ENCODE measurements around the gene TUBGCP5.

The TUBGCP5 gene

GRCh38 chr15:22973987-22974386, 65.4 kb downstream of the TUBGCP5 start:
- no peak for DNase-seq

DNA sequence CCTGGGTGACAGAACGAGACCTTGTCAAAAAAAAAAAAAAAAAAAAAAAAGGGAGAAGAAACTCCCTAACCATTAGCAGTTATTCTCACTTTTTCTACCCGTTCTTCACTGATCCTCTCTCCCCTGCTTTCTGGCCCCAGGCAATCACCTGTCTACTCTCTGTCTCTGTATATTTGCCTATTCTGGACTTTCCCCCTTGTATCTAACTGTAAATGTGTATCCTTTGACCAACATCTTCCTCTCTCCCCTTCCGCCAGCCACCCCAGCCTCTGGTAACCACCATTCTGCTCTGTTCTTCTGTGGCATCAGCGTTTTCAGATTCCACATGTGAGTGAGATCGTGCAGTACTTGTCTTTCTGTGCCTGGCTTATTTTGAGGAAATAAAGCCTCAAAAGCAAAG, 66.1 kb downstream of the TUBGCP5 start:
- no peak for DNase-seq

DNA sequence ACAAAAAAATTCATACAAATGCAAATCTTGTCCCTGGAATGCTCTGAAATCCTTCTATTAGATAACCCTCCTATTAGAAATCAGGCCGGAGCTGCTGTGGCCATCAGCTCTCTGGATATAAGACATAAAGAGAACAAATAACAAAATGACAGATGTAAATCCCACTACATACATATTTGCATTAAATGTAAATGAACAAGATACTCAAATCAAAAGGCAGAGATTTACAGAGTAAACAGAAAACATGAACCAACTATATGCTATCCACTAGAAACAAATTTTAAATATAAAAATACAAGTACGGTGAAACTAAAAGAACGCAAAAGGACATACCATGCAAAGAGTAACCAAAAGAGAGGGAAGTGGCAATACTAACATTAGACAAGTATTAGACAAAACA, 69.9 kb downstream of the TUBGCP5 start:
- DNase-seq, result no peak

- no peak for DNase-seq
These were observed 71.0 kb downstream of the TUBGCP5 start for GRCh38 chr15:22968366-22968765.

DNA sequence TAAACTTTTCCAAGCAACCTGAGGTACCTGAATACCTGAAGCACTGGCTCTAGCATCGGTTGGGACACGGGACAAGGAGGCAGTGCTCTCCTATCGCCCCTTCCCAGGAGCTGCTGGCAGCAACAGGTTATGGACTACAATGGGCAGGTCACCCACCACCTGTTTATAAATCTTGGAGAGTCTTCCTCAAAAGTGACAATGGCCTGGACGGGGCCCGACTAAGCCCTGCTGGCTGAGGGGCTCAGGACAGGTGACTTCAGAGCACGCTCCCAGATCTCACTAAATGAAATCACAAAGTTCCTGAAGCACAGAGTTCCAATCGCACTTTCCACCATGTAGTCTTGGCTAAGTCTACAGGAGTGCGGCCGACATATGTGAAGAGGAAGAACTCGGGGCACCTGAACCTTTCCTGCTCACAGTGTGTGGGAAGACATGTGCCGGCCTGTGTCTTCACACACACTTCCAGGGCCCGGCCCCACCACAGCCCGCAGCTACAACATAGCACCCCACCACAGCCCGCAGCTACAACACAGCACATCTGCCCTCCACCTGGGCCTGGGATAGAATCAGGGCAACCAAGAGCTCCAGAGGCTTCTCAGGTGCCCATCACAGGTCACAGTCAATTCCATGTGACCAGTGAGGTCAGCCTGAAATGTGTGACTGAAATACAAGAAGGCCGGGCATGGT, 72.1 kb downstream of the TUBGCP5 start:
- no peak for DNase-seq

GRCh38 chr15:22966321-22967083, 72.9 kb downstream of the TUBGCP5 start:
- no peak for DNase-seq

- no peak for DNase-seq
These were observed 75.7 kb downstream of the TUBGCP5 start for GRCh38 chr15:22963641-22964040.

GRCh38 chr15:22962611-22963010, 76.8 kb downstream of the TUBGCP5 start:
- DNase-seq, result no peak

GRCh38 chr15:22961762-22962161, 77.6 kb downstream of the TUBGCP5 start:
- no peak for DNase-seq

DNA sequence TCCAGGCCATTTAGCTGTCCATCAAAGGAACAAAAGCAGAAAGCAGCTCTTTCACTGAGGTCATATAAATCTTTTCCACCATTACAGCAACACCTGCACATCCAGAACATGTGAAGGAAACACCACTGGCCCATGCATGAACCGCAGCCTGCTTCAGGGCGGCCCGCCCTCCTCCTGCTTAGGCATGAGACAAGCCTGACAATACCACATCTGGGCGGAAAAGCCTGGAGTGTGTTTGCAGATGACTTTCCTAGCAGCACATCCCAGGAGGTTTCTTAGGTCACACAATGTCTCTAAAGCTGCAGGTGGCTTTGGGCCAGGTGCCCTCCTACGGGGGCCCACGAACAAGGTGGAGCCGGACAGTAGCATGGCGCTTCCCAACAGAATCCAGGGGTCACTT, 78.8 kb downstream of the TUBGCP5 start:
- DNase-seq, result no peak

GRCh38 chr15:22960126-22960525, 79.2 kb downstream of the TUBGCP5 start:
- no peak for DNase-seq

DNA sequence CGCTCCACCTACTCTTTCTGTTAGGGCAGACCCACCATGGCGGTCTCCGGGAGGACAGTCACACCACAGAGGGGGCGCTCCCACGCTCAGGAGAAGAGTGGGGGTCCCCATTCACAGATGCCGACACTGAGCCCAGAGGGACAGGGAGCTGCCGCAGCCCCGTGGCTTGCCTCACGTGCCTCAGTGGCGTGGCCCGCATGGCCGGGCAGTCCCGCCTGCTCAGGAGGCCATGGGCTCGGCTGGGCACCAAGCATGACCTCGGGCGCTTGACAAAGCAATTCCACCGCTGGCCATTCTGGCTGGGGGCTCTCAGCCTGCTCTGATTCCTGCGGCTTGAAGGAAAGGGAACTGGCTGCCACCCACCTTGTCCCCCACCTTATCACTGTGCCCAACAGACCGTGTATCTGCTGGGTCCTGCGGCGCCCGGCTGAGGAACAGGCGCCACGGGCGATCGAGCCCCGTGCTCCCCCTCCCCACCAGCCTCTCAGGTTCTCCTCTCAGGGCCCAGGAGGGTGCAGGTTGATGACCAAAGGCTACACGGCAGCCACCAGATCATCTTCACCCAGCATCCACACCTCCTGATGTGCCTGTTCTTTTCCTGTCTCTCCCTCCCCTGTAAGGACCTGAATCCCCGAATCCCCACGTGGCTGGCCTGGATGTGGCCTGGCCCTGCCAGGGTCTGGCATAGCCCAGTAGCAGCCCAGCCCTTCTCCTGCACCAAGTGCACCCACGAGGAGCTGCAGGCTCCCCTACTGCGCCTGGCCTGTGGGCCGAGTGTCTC, 79.9 kb downstream of the TUBGCP5 start:
- no peak for DNase-seq

DNA sequence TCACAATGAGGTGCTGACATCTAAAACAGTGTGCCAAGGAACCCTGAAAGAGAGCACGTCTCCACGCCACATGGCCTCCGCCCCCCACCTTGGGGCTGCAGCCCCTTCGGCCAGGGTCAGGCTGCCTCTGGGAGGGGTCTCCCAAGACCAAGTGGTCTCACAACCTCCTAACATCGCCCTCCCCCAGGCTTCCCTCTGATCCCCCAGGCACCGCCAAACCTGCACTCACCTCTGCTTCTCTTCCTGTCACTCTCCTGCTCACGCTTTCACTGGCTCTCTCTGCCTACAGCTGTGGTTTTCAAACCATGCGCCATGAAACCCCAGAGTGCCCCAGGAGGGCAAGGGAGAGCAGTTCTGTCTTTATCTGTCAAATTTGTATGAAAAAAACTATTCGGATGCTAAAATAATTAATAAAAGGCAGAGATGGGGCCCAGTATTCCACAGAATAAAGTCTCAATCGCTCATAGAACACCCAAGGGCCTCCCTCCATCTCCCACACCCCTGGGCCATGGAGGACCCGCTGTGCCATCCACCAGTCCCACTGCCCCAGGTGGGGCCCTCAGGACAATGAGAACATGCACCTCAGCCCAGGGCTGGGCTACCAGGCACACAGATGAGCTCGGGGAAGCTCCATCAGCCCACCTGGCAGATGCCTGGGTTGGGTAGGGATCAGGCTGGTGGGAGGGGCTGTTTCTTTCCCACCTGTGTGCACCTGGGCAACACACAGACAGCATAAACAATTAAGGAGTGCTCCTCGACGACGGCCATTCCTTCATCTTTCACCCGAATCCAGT, 80.7 kb downstream of the TUBGCP5 start:
- DNase-seq, result no peak

DNA sequence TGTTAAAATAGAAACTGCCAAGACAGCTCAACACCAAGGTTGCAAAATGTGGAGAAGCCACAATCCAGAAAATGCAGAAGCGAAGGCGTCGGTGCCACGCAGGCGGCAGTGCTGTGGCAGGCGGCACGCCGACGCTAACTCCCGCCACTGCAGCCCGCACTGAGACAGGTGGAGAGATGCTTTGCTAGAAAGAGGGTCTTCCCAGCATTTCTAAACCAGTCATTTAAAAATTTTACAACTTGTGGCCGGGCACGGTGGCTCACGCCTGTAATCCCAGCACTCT, 82.5 kb downstream of the TUBGCP5 start:
- no peak for DNase-seq

GRCh38 chr15:22956257-22956977, 83.0 kb downstream of the TUBGCP5 start:
- no peak for DNase-seq

DNA sequence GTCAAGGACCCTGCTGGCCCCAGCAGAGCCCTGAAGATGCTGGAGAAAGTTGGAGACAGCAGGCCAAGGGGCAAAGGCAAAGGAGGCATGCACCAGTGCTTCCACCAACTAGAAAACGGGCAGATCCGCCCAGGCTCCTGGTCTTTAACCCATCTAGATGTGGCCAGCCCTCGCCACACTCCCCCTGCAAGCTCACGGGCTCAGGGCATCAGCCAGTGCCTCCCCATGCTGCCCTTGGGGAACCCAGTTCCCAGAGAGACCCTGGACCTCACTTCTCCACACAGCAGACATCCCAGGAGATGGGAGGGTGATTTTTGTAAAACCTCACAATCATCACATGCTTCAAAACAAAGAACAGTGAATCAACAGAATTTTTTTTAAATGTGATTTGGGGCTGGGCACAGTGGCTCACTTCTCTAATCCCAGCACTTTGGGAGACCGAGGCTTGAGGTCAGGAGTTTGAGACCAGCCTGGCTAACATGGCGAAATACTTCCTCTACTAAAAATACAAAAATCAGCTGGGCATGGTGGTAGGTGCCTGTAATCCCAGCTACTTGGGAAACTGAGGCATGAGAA, 83.7 kb downstream of the TUBGCP5 start:
- no peak for DNase-seq

DNA sequence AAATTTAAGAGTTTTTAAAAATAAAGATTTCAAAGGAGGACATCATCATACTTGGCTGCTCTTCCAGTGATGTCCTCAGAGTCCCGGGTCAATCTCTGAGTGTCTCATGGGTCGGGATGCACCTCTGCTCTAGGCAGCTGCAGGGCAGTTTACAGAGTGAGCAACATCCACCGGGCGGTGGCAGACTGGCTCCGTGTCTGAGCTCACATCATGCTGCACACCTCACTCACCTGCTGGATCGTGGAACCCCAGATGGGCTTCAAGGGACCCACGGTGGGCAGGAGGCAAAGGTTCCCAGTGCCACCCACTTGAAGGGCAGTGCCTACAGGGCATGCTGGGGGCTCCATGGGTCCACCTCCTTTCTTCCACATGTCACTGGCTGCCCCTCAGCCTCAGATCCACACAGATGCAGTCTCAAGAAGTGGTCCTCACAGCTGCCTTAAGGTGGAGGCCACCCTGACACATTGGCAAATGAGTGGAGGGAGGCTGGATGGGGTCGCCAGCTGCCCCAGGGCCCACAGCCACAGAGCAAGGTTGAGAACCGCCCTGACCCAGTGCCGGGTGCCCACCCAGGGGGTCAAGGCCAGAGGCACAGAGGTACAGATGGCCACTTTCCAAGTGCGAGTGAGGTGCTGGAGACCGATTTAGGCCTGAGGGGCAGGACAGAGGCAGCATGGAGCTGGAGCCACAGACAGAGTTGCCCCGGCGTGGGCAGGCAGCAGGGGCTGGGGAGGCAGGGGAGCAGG, 84.4 kb downstream of the TUBGCP5 start:
- DNase-seq, result no peak

GRCh38 chr15:22954326-22954725, 85.0 kb downstream of the TUBGCP5 start:
- no peak for DNase-seq

GRCh38 chr15:22952796-22953579, 86.4 kb downstream of the TUBGCP5 start:
- no peak for DNase-seq

Measured in activated CD4-positive, alpha-beta T cell treated with anti-CD3 and anti-CD28 coated beads for 48 hours (primary cell).